ENCODE results near the gene MSMP. TPM values are rescaled to one million over a fixed set of nuclear protein-coding genes. Genes with fewer than 3 reads are reported as not detected.

Gene MSMP
- total RNA-seq, 1 donor from 2014 or later, result not detected

Other genes starting within 250 kb of the MSMP start
- 5.6 and 10.6 TPM in 2 replicates for gene TESK1, start 149.0 kb downstream of the MSMP start, total RNA-seq
- 0.60 and 1.2 TPM in 2 replicates for gene CD72, start 135.9 kb downstream of the MSMP start, total RNA-seq
- not detected in 2 replicates for gene SIT1, start 103.3 kb downstream of the MSMP start, total RNA-seq
- 5,792 and 14,792 TPM in 2 replicates for gene RMRP, start 96.3 kb downstream of the MSMP start, total RNA-seq
- gene CCDC107, start 96.0 kb downstream of the MSMP start, total RNA-seq, result 11.9 and 24.8 TPM in 2 replicates
- gene ARHGEF39, start 89.1 kb downstream of the MSMP start, total RNA-seq, result 0.25 and 9.9 TPM in 2 replicates
- gene CA9, start 80.3 kb downstream of the MSMP start, total RNA-seq, result 6.8 and 6.9 TPM in 2 replicates
- 51.4 and 124 TPM in 2 replicates for gene TPM2, start 64.4 kb downstream of the MSMP start, total RNA-seq
- 266 and 772 TPM in 2 replicates for gene TLN1, start 22.1 kb downstream of the MSMP start, total RNA-seq
- 57.8 and 152 TPM in 2 replicates for gene CREB3, start 21.6 kb downstream of the MSMP start, total RNA-seq
- gene GBA2, start 5.0 kb downstream of the MSMP start, total RNA-seq, result 14.9 and 46.9 TPM in 2 replicates
- gene RGP1, start 5.0 kb downstream of the MSMP start, total RNA-seq, result 13.7 and 24.3 TPM in 2 replicates
- gene NPR2, start 37.3 kb upstream of the MSMP start, total RNA-seq, result 13.9 and 35.6 TPM in 2 replicates
- 0.80 TPM in 1 of 2 replicates, not detected in the other for gene SPAG8, start 58.0 kb upstream of the MSMP start, total RNA-seq
- 12.7 and 25.7 TPM in 2 replicates for gene HINT2, start 60.8 kb upstream of the MSMP start, total RNA-seq
- not detected in 2 replicates for gene FAM221B, start 74.5 kb upstream of the MSMP start, total RNA-seq
- gene TMEM8B, start 75.0 kb upstream of the MSMP start, total RNA-seq, result 0.69 and 9.4 TPM in 2 replicates
- not detected in 2 replicates for gene OR13J1, start 116.1 kb upstream of the MSMP start, total RNA-seq
- gene HRCT1, start 151.9 kb upstream of the MSMP start, total RNA-seq, result 0.45 TPM in 1 of 2 replicates, not detected in the other
- gene SPAAR, start 155.2 kb upstream of the MSMP start, total RNA-seq, result 0.17 TPM in 1 of 2 replicates, not detected in the other
- not detected in 2 replicates for gene OR2S2, start 203.9 kb upstream of the MSMP start, total RNA-seq

Data from renal cortical epithelial cell (primary cell).